GM12874 (cell line): ENCODE results near the gene SPDYE4.

Experiments
- CTCF ChIP-seq: IDR thresholded peaks from 2 replicates; pipeline ENCODE4 v1.5.1; 2011; ENCODE audit warnings: low read depth, mild to moderate bottlenecking, control low read depth, low read length, moderate library complexity; ENCODE audit not compliant: insufficient read depth

Gene SPDYE4

GRCh38 chr17:8728971-8729370 is 29.4 kb downstream of the SPDYE4 start:
- TF ChIP-seq CTCF = no peak

- no peak for TF ChIP-seq CTCF
Measured at GRCh38 chr17:8728251-8728938, 30.0 kb downstream of the SPDYE4 start.

GRCh38 chr17:8726941-8727555 is 31.3 kb downstream of the SPDYE4 start:
- TF ChIP-seq CTCF = no peak

- no peak for TF ChIP-seq CTCF
Measured at GRCh38 chr17:8725881-8726876, 32.2 kb downstream of the SPDYE4 start.

GRCh38 chr17:8724451-8724850 is 33.9 kb downstream of the SPDYE4 start:
- no peak for TF ChIP-seq CTCF

- TF ChIP-seq CTCF = no peak
Measured at GRCh38 chr17:8720596-8720995, 37.8 kb downstream of the SPDYE4 start.
